CD4-positive, alpha-beta T cell treated with Interleukin-2 at 100 ng/mL for 4 hours (primary cell): Measurements from ENCODE around the gene TRAK2.

Experiments
- DNase-seq: peaks from one replicate; pipeline ENCODE4 v3.0.0-alpha.2; 2020; ENCODE audit warnings: low spot score

Gene TRAK2

GRCh38 chr2:201361078-201361733, 90.1 kb downstream of the TRAK2 start:
- DNase-seq = peak; percentile 3

GRCh38 chr2:201360256-201360655, 91.0 kb downstream of the TRAK2 start:
- DNase-seq = no peak

- DNase-seq = peak; percentile 35
These were observed 92.6 kb downstream of the TRAK2 start for GRCh38 chr2:201358684-201359083.

- peak; percentile 18 for DNase-seq
These were observed 94.0 kb downstream of the TRAK2 start, which contains the start of gene FLACC1 for GRCh38 chr2:201357221-201357620. TSS of gene FLACC1 (minus strand) at chr2:201357345. CDS start at chr2:201351404, 5,941 bp downstream.

GRCh38 chr2:201353116-201353515, 98.1 kb downstream of the TRAK2 start:
- no peak for DNase-seq

GRCh38 chr2:201350879-201351278, 100.4 kb downstream of the TRAK2 start:
- no peak for DNase-seq

GRCh38 chr2:201349601-201350000, 101.7 kb downstream of the TRAK2 start:
- no peak for DNase-seq

GRCh38 chr2:201348758-201349157, 102.5 kb downstream of the TRAK2 start:
- no peak for DNase-seq

- no peak for DNase-seq
These were observed 104.1 kb downstream of the TRAK2 start for GRCh38 chr2:201347138-201347537.

GRCh38 chr2:201345625-201346213, 105.5 kb downstream of the TRAK2 start:
- no peak for DNase-seq

- DNase-seq = no peak
These were observed 106.4 kb downstream of the TRAK2 start for GRCh38 chr2:201344663-201345366.

- DNase-seq = no peak
These were observed 107.7 kb downstream of the TRAK2 start for GRCh38 chr2:201343559-201343958.

- DNase-seq = no peak
These were observed 108.3 kb downstream of the TRAK2 start for GRCh38 chr2:201342923-201343322.

GRCh38 chr2:201329409-201329808, 121.8 kb downstream of the TRAK2 start:
- DNase-seq = no peak

GRCh38 chr2:201327678-201328077, 123.6 kb downstream of the TRAK2 start:
- no peak for DNase-seq
